ENCODE measurements around the gene XPO5. TPM values are rescaled to one million over a fixed set of nuclear protein-coding genes. Genes with fewer than 3 reads are reported as not detected.

Gene XPO5
- total and polyA plus RNA-seq, 2 of the 4 experiments (the other 2 are of a cell fraction), result 29.0 to 30.1 TPM

Small RNAs within 50 kb of the gene (microRNA-seq; reads per million reads assigned to microRNA genes)
- gene RF00426 (ENCODE audit: insufficient read depth, insufficient read length) (not detected), gene RNU6-1113P (ENCODE audit: insufficient read depth, insufficient read length) (not detected)

Small RNAs within 50 kb of the gene (small RNA-seq; reads per million reads assigned to genes)
- gene RF00426 (0 reads per million in 5 experiments), gene RNU6-1113P (0 reads per million in 5 experiments)

Other genes starting within 250 kb of the XPO5 start
- 5.6 and 5.7 TPM in 2 replicates for gene ZNF318, start 206.4 kb downstream of the XPO5 start, total RNA-seq (2012; rRNA removed)
- 6.6 and 6.7 TPM in 2 replicates for gene ZNF318, start 206.4 kb downstream of the XPO5 start, polyA plus RNA-seq (2012; rRNA removed)
- 4.7 and 7.0 TPM in 2 replicates for gene ABCC10, start 148.5 kb downstream of the XPO5 start, total RNA-seq (2012; rRNA removed)
- gene ABCC10, start 148.5 kb downstream of the XPO5 start, polyA plus RNA-seq (2012; rRNA removed), result 26.3 and 28.0 TPM in 2 replicates
- gene DLK2, start 120.5 kb downstream of the XPO5 start, total RNA-seq (2012; rRNA removed), result 0.90 and 1.1 TPM in 2 replicates
- 2.8 and 3.0 TPM in 2 replicates for gene DLK2, start 120.5 kb downstream of the XPO5 start, polyA plus RNA-seq (2012; rRNA removed)
- 12.2 and 12.5 TPM in 2 replicates for gene TJAP1, start 98.5 kb downstream of the XPO5 start, total RNA-seq (2012; rRNA removed)
- gene TJAP1, start 98.5 kb downstream of the XPO5 start, polyA plus RNA-seq (2012; rRNA removed), result 34.2 and 35.8 TPM in 2 replicates
- gene LRRC73, start 65.7 kb downstream of the XPO5 start, total RNA-seq (2012; rRNA removed), result under 0.01 TPM in 2 replicates
- 0.23 and 0.31 TPM in 2 replicates for gene LRRC73, start 65.7 kb downstream of the XPO5 start, polyA plus RNA-seq (2012; rRNA removed)
- gene YIPF3, start 59.1 kb downstream of the XPO5 start, total RNA-seq (2012; rRNA removed), result 114 and 120 TPM in 2 replicates
- 193 and 207 TPM in 2 replicates for gene YIPF3, start 59.1 kb downstream of the XPO5 start, polyA plus RNA-seq (2012; rRNA removed)
- gene POLR1C, start 58.9 kb downstream of the XPO5 start, total RNA-seq (2012; rRNA removed), result 69.4 and 72.6 TPM in 2 replicates
- gene POLR1C, start 58.9 kb downstream of the XPO5 start, polyA plus RNA-seq (2012; rRNA removed), result 46.1 and 48.4 TPM in 2 replicates
- 25.8 and 26.0 TPM in 2 replicates for gene POLH, start 147 bp upstream of the XPO5 start, total RNA-seq (2012; rRNA removed)
- gene POLH, start 147 bp upstream of the XPO5 start, polyA plus RNA-seq (2012; rRNA removed), result 13.1 and 13.3 TPM in 2 replicates
- 34.2 and 38.4 TPM in 2 replicates for gene GTPBP2, start 53.2 kb upstream of the XPO5 start, total RNA-seq (2012; rRNA removed)
- gene GTPBP2, start 53.2 kb upstream of the XPO5 start, polyA plus RNA-seq (2012; rRNA removed), result 79.7 and 86.6 TPM in 2 replicates
- gene MAD2L1BP, start 59.8 kb upstream of the XPO5 start, total RNA-seq (2012; rRNA removed), result 28.1 and 31.1 TPM in 2 replicates
- gene MAD2L1BP, start 59.8 kb upstream of the XPO5 start, polyA plus RNA-seq (2012; rRNA removed), result 40.4 and 50.2 TPM in 2 replicates
- gene RSPH9, start 69.0 kb upstream of the XPO5 start, total RNA-seq (2012; rRNA removed), result under 0.01 and 0.18 TPM in 2 replicates
- 0.21 and 0.24 TPM in 2 replicates for gene RSPH9, start 69.0 kb upstream of the XPO5 start, polyA plus RNA-seq (2012; rRNA removed)
- gene MRPS18A, start 111.8 kb upstream of the XPO5 start, total RNA-seq (2012; rRNA removed), result 43.0 and 47.0 TPM in 2 replicates
- 56.6 and 56.8 TPM in 2 replicates for gene MRPS18A, start 111.8 kb upstream of the XPO5 start, polyA plus RNA-seq (2012; rRNA removed)
- 156 and 190 TPM in 2 replicates for gene VEGFA, start 194.2 kb upstream of the XPO5 start, total RNA-seq (2012; rRNA removed)
- gene VEGFA, start 194.2 kb upstream of the XPO5 start, polyA plus RNA-seq (2012; rRNA removed), result 211 and 234 TPM in 2 replicates